H9 (cell line): ENCODE data around the gene IQCF2. TPM values are rescaled to one million over a fixed set of nuclear protein-coding genes. Genes with fewer than 3 reads are reported as not detected.

Experiments used
- DNase-seq: peaks from one replicate; pipeline ENCODE4 v3.0.0-alpha.2; 2017
- H2AFZ ChIP-seq: one replicate; pipeline ENCODE4 v1.6.1; 2013; ENCODE audit warnings: mild to moderate bottlenecking, low read length, control low read depth, moderate library complexity
- H2AK5ac ChIP-seq: 2 replicates; pipeline ENCODE4 v1.6.1; 2013; ENCODE audit warnings: low read length, control low read depth, mixed read lengths; ENCODE audit not compliant: insufficient read length
- H2BK120ac ChIP-seq: one replicate; pipeline ENCODE4 v1.6.1; 2013; ENCODE audit warnings: low read depth, mild to moderate bottlenecking, low read length, control low read depth, inconsistent platforms; ENCODE audit not compliant: poor library complexity, severe bottlenecking
- H2BK12ac ChIP-seq: 2 replicates; pipeline ENCODE4 v1.6.1; 2013; ENCODE audit warnings: low read length, control low read depth, mixed read lengths, low read depth; ENCODE audit not compliant: insufficient read length
- H2BK15ac ChIP-seq: 2 replicates; pipeline ENCODE4 v1.6.1; 2013; ENCODE audit warnings: low read depth, low read length, control low read depth
- H2BK20ac ChIP-seq: one replicate; pipeline ENCODE4 v1.6.1; 2013; ENCODE audit warnings: low read depth, mild to moderate bottlenecking, low read length, control low read depth, inconsistent platforms; ENCODE audit not compliant: poor library complexity, severe bottlenecking
- H2BK5ac ChIP-seq: 2 replicates; pipeline ENCODE4 v1.6.1; 2013; ENCODE audit warnings: low read length, control low read depth, mixed read lengths; ENCODE audit not compliant: insufficient read length
- H3K14ac ChIP-seq: 2 replicates; pipeline ENCODE4 v1.6.1; 2013; ENCODE audit warnings: low read length, control low read depth; ENCODE audit not compliant: insufficient read depth
- H3K18ac ChIP-seq: 2 replicates; pipeline ENCODE4 v1.6.1; 2013; ENCODE audit warnings: low read depth, mild to moderate bottlenecking, mixed read lengths, low read length, control low read depth; ENCODE audit not compliant: insufficient read length
- H3K23ac ChIP-seq: 2 replicates; pipeline ENCODE4 v1.6.1; 2013; ENCODE audit warnings: low read length, control low read depth, mixed read lengths, low read depth; ENCODE audit not compliant: insufficient read length
- H3K23me2 ChIP-seq: 2 replicates; pipeline ENCODE4 v1.6.1; 2013; ENCODE audit warnings: low read depth, mild to moderate bottlenecking, mixed read lengths, low read length, control low read depth; ENCODE audit not compliant: insufficient read length, poor library complexity, severe bottlenecking
- H3K27ac ChIP-seq: 2 replicates; pipeline ENCODE4 v1.5.1; 2013; ENCODE audit warnings: low read length, control low read depth, mixed read lengths, low read depth; ENCODE audit not compliant: insufficient read length
- H3K27me3 ChIP-seq: 2 replicates; pipeline ENCODE4 v1.6.1; 2013; ENCODE audit warnings: low read length, control low read depth, inconsistent platforms; ENCODE audit not compliant: insufficient read depth
- H3K4ac ChIP-seq: 2 replicates; pipeline ENCODE4 v1.6.1; 2013; ENCODE audit warnings: low read depth, mild to moderate bottlenecking, control low read depth, inconsistent platforms, low read length, moderate library complexity
- H3K4me1 ChIP-seq: 2 replicates; pipeline ENCODE4 v1.6.1; 2013; ENCODE audit warnings: low read length, control low read depth, inconsistent platforms; ENCODE audit not compliant: insufficient read depth
- H3K4me2 ChIP-seq: 2 replicates; pipeline ENCODE4 v1.6.1; 2013; ENCODE audit warnings: low read length, control low read depth, mixed read lengths; ENCODE audit not compliant: insufficient read length, insufficient read depth
- H3K56ac ChIP-seq: 2 replicates; pipeline ENCODE4 v1.6.1; 2013; ENCODE audit warnings: low read depth, mild to moderate bottlenecking, mixed read lengths, low read length, control low read depth; ENCODE audit not compliant: insufficient read length
- H3K79me1 ChIP-seq: 2 replicates; pipeline ENCODE4 v1.6.1; 2013; ENCODE audit warnings: low read depth, mild to moderate bottlenecking, moderate library complexity, low read length, control low read depth, inconsistent platforms; ENCODE audit not compliant: insufficient read depth, poor library complexity, severe bottlenecking
- H3K79me2 ChIP-seq: 2 replicates; pipeline ENCODE4 v1.6.1; 2013; ENCODE audit warnings: low read length, control low read depth, inconsistent platforms; ENCODE audit not compliant: insufficient read depth
- H3K9ac ChIP-seq: 2 replicates; pipeline ENCODE4 v1.6.1; 2013; ENCODE audit warnings: low read length, control low read depth, mixed read lengths; ENCODE audit not compliant: insufficient read length; ENCODE audit errors: extremely low read depth
- H3K9me3 ChIP-seq: one replicate; pipeline ENCODE4 v1.6.1; 2013; ENCODE audit warnings: low read depth, low read length, inconsistent platforms; ENCODE audit not compliant: control insufficient read depth
- H3T11ph ChIP-seq: one replicate; pipeline ENCODE4 v1.6.1; 2013; ENCODE audit warnings: mild to moderate bottlenecking, low read length, control low read depth, inconsistent platforms
- H4K20me1 ChIP-seq: one replicate; pipeline ENCODE4 v1.6.1; 2013; ENCODE audit not compliant: control insufficient read depth, insufficient read length, insufficient read depth
- H4K5ac ChIP-seq: 2 replicates; pipeline ENCODE4 v1.6.1; 2013; ENCODE audit warnings: low read depth, mild to moderate bottlenecking, mixed read lengths, low read length, control low read depth; ENCODE audit not compliant: insufficient read length
- H4K8ac ChIP-seq: replicated peaks from 2 replicates; pipeline ENCODE4 v1.6.1; 2013; ENCODE audit warnings: low read length, control low read depth, mixed read lengths, low read depth; ENCODE audit not compliant: insufficient read length
- H4K91ac ChIP-seq: 2 replicates; pipeline ENCODE4 v1.6.1; 2013; ENCODE audit warnings: low read depth, mild to moderate bottlenecking, moderate library complexity, mixed read lengths, low read length, control low read depth; ENCODE audit not compliant: insufficient read length
- H3K27ac Mint-ChIP-seq, 3 experiments: 2 replicates in 2 of 3; 3 replicates in 1 of 3; pipeline ENCODE4 v1.8.0; 2020 to 2021; ENCODE audit warnings: mixed read lengths in 3 of 3, mild to moderate bottlenecking in 1 of 3, moderate library complexity in 1 of 3
- H3K27me3 Mint-ChIP-seq: 2 replicates; pipeline ENCODE4 v1.8.0; 2021; ENCODE audit warnings: low read depth, mild to moderate bottlenecking, moderate library complexity, mixed read lengths
- H3K36me3 Mint-ChIP-seq, 3 experiments: 2 replicates in 2 of 3; 3 replicates in 1 of 3; pipeline ENCODE4 v1.8.0; 2020 to 2021; ENCODE audit warnings: low read depth in 3 of 3, mixed read lengths in 3 of 3; ENCODE audit not compliant: insufficient read depth in 1 of 3
- H3K4me1 Mint-ChIP-seq, 2 experiments: 2 replicates each; pipeline ENCODE4 v1.8.0; 2020; ENCODE audit warnings: mixed read lengths in 2 of 2
- H3K4me3 Mint-ChIP-seq, 2 experiments: 2 replicates in 1 of 2; 3 replicates in 1 of 2; pipeline ENCODE4 v1.8.0; 2020 to 2021; ENCODE audit warnings: mild to moderate bottlenecking in 2 of 2, mixed read lengths in 2 of 2, moderate library complexity in 1 of 2
- H3K9me3 Mint-ChIP-seq, 2 experiments: 2 replicates in 1 of 2; 3 replicates in 1 of 2; pipeline ENCODE4 v1.8.0; 2020; ENCODE audit warnings: mild to moderate bottlenecking in 2 of 2, mixed read lengths in 2 of 2, moderate library complexity in 1 of 2
- CTCF ChIP-seq: fragments of 200-600 bp; sonication (generic); conservative IDR thresholded peaks from 3 replicates; pipeline ENCODE4 v1.8.0; 2021; ENCODE audit warnings: antibody characterized with exemption, mild to moderate bottlenecking
- WGBS: extraction: QIAGEN DNeasy Blood & Tissue Kit; methylation state at CpG from one replicate; pipeline ENCODE4 v1.1.7; 2013; ENCODE audit warnings: missing lambda C conversion rate, low lambda C conversion rate, mixed read lengths; ENCODE audit not compliant: insufficient read length; ENCODE audit errors: extremely low coverage; 5-methylcytosine and 5-hydroxymethylcytosine counted together
- total RNA-seq: library from RNA; stranded (reverse); gene quantifications from 2 replicates; pipeline ENCODE4 v1.2.1, GENCODE V29; 2021

Gene IQCF2
- total RNA-seq, 1 experiment from 2014 or later = not detected

- H3K23me2 ChIP-seq = no peaks in the 10 kb centered on the region
- H4K5ac ChIP-seq = no peak overlapping the region
- H3K27ac Mint-ChIP-seq = no peak overlapping the region
- H4K8ac ChIP-seq = no peak overlapping the region
- no peak overlapping the region for H3K27ac ChIP-seq
- WGBS = no CpG with 5 or more reads among the region's 1 CpG
- H3K79me2 ChIP-seq = no peaks in the 10 kb centered on the region
- no peak overlapping the region for H4K91ac ChIP-seq
- H2BK120ac ChIP-seq = no peak overlapping the region
- no peaks in the 10 kb centered on the region; a peak in 1 of 7 replicates for H3K36me3 Mint-ChIP-seq
- DNase-seq = no peak
- H3K4me1 ChIP-seq = no peaks in the 10 kb centered on the region
- no peak overlapping the region for H3K23ac ChIP-seq
- peaks cover 18% of the 10 kb centered on the region for H3K27me3 Mint-ChIP-seq
- no peaks in the 10 kb centered on the region; the same call in 1 of the 2 replicates for H3K27me3 ChIP-seq
- TF ChIP-seq CTCF = no peak
- no peak overlapping the region for H2BK15ac ChIP-seq
- H3K18ac ChIP-seq = no peak overlapping the region
- H3K4me3 Mint-ChIP-seq = no peak overlapping the region
- H2BK12ac ChIP-seq = no peak overlapping the region
- no peak overlapping the region for H3K56ac ChIP-seq
- H3K4ac ChIP-seq = no peak overlapping the region
- no peaks in the 10 kb centered on the region for H3K79me1 ChIP-seq
- H3K4me2 ChIP-seq = no peak overlapping the region
- H2BK20ac ChIP-seq = no peak overlapping the region
- no peak overlapping the region for H2AFZ ChIP-seq
- H3K4me1 Mint-ChIP-seq = peaks cover 0 to 15% of the 10 kb centered on the region in 2 experiments; a peak in 3 of 4 replicates
- H3T11ph ChIP-seq = no peak overlapping the region
- no peak overlapping the region for H2AK5ac ChIP-seq
- H3K9me3 Mint-ChIP-seq = no peaks in the 10 kb centered on the region; a peak in 1 of 5 replicates
- no peak overlapping the region for H2BK5ac ChIP-seq
- no peak overlapping the region for H3K14ac ChIP-seq
- no peak overlapping the region for H3K9ac ChIP-seq
- no peaks in the 10 kb centered on the region for H4K20me1 ChIP-seq
- no peaks in the 10 kb centered on the region for H3K9me3 ChIP-seq
These were observed 11.9 kb downstream of the IQCF2 start for GRCh38 chr3:51873253-51873766.
